Activated naive CD4-positive, alpha-beta T cell treated with anti-CD3 and anti-CD28 coated beads, Interleukin-2, amount 10 ng/mL, durations not matched to agents 7 days and 5 days (primary cell): ENCODE measurements around the gene ENTREP1.
"Not testable (repeated sequence)": the region's sequence is repeated elsewhere in the genome, so short reads cannot be mapped to it uniquely, and the experiment has no call there.

Experiments
- CTCF ChIA-PET: fragments of 350-600 bp; sonication (Branson Sonifier 250); formaldehyde crosslinking; loops from one replicate; lab custom pipeline; 2021; ENCODE audit warnings: antibody characterized with exemption; lab: Charles Lee
- DNase-seq: peaks from one replicate; pipeline ENCODE4 v3.0.0-alpha.2; 2020
- H3K27ac Mint-ChIP-seq: one replicate; pipeline ENCODE4 v1.8.0; 2021; ENCODE audit warnings: mild to moderate bottlenecking, moderate library complexity, mixed read lengths
- H3K27me3 Mint-ChIP-seq: one replicate; pipeline ENCODE4 v1.8.0; 2021; ENCODE audit warnings: mild to moderate bottlenecking, mixed read lengths
- H3K36me3 Mint-ChIP-seq: one replicate; pipeline ENCODE4 v1.8.0; 2021; ENCODE audit warnings: mixed read lengths
- H3K4me1 Mint-ChIP-seq: one replicate; pipeline ENCODE4 v1.8.0; 2021; ENCODE audit warnings: mixed read lengths
- H3K4me3 Mint-ChIP-seq: one replicate; pipeline ENCODE4 v1.8.0; 2021; ENCODE audit warnings: mild to moderate bottlenecking, moderate library complexity, mixed read lengths
- H3K9me3 Mint-ChIP-seq: one replicate; pipeline ENCODE4 v1.8.0; 2021; ENCODE audit warnings: mixed read lengths

Gene ENTREP1

GRCh38 chr9:69392826-69393225 lies 67.8 kb downstream of the ENTREP1 start:
- no peak overlapping the region for H3K27ac Mint-ChIP-seq
- CTCF ChIA-PET, result interaction anchor here (1.1 kb wide), 1 partner anchor 29 kb away, joined by 4 read pairs; no protein-coding TSS in a partner anchor
- peaks cover 21% of the 10 kb centered on the region for H3K27me3 Mint-ChIP-seq
- no peak for DNase-seq
- H3K36me3 Mint-ChIP-seq, result no peaks in the 10 kb centered on the region
- no peak overlapping the region for H3K4me3 Mint-ChIP-seq
- H3K4me1 Mint-ChIP-seq, result no peaks in the 10 kb centered on the region
- H3K9me3 Mint-ChIP-seq, result no peaks in the 10 kb centered on the region

GRCh38 chr9:69393425-69393824 lies 68.4 kb downstream of the ENTREP1 start:
- DNase-seq, result no peak
- Mint-ChIP-seq H3K36me3 (no peaks in the 10 kb centered on the region), H3K4me1 (no peaks in the 10 kb centered on the region), H3K27ac (no peak overlapping the region), H3K27me3 (peaks cover 17% of the 10 kb centered on the region), H3K4me3 (no peak overlapping the region), H3K9me3 (no peaks in the 10 kb centered on the region)
- CTCF ChIA-PET, result interaction anchor here (1.1 kb wide), 1 partner anchor 28 kb away, joined by 4 read pairs; no protein-coding TSS in a partner anchor

GRCh38 chr9:69395718-69396117 lies 70.7 kb downstream of the ENTREP1 start:
- Mint-ChIP-seq H3K36me3 (no peaks in the 10 kb centered on the region), H3K27ac (no peak overlapping the region), H3K27me3 (peaks cover 8% of the 10 kb centered on the region), H3K4me3 (no peak overlapping the region), H3K9me3 (no peaks in the 10 kb centered on the region), H3K4me1 (no peaks in the 10 kb centered on the region)
- no peak for DNase-seq
- CTCF ChIA-PET, result no interaction called here

- Mint-ChIP-seq H3K9me3 (no peaks in the 10 kb centered on the region), H3K4me1 (no peaks in the 10 kb centered on the region), H3K27me3 (peaks cover 8% of the 10 kb centered on the region), H3K27ac (no peak overlapping the region), H3K4me3 (no peak overlapping the region), H3K36me3 (no peaks in the 10 kb centered on the region)
- DNase-seq, result no peak
- CTCF ChIA-PET, result no interaction called here
Measured at GRCh38 chr9:69396759-69397158, 71.7 kb downstream of the ENTREP1 start.

- Mint-ChIP-seq H3K9me3 (no peaks in the 10 kb centered on the region), H3K36me3 (no peaks in the 10 kb centered on the region), H3K4me3 (no peak overlapping the region), H3K4me1 (no peaks in the 10 kb centered on the region), H3K27ac (no peak overlapping the region), H3K27me3 (peaks cover 4% of the 10 kb centered on the region)
- CTCF ChIA-PET, result no interaction called here
- no peak for DNase-seq
Measured at GRCh38 chr9:69397384-69398214, 72.6 kb downstream of the ENTREP1 start.

GRCh38 chr9:69400470-69400869 lies 75.5 kb downstream of the ENTREP1 start:
- CTCF ChIA-PET, result interaction anchor here (1.0 kb wide), 1 partner anchor 14 kb away, joined by 3 read pairs; no protein-coding TSS in a partner anchor
- H3K27ac Mint-ChIP-seq, result no peak overlapping the region

GRCh38 chr9:69409936-69410335 lies 84.9 kb downstream of the ENTREP1 start:
- H3K27ac Mint-ChIP-seq, H3K36me3 Mint-ChIP-seq, DNase-seq, H3K9me3 Mint-ChIP-seq, H3K4me3 Mint-ChIP-seq, H3K4me1 Mint-ChIP-seq, CTCF ChIA-PET: not testable (repeated sequence)
- H3K27me3 Mint-ChIP-seq, result peaks cover 19% of the 10 kb centered on the region

More at GRCh38 chr9:69400470-69400869, 75.5 kb downstream of the ENTREP1 start:
- Mint-ChIP-seq H3K27me3 (peaks cover 9% of the 10 kb centered on the region), H3K36me3 (no peaks in the 10 kb centered on the region), H3K9me3 (no peaks in the 10 kb centered on the region), H3K4me3 (no peak overlapping the region), H3K4me1 (no peaks in the 10 kb centered on the region)
- no peak for DNase-seq

GRCh38 chr9:69411246-69411645 lies 86.2 kb downstream of the ENTREP1 start:
- no peak for DNase-seq
- CTCF ChIA-PET, result no interaction called here
- no peaks in the 10 kb centered on the region for H3K9me3 Mint-ChIP-seq
- no peaks in the 10 kb centered on the region for H3K36me3 Mint-ChIP-seq
- no peak overlapping the region for H3K4me3 Mint-ChIP-seq
- H3K4me1 Mint-ChIP-seq, result no peaks in the 10 kb centered on the region
- H3K27me3 Mint-ChIP-seq, result peaks cover 19% of the 10 kb centered on the region
- no peak overlapping the region for H3K27ac Mint-ChIP-seq

GRCh38 chr9:69411931-69412740 lies 87.1 kb downstream of the ENTREP1 start:
- H3K4me1 Mint-ChIP-seq, result no peaks in the 10 kb centered on the region
- CTCF ChIA-PET, result no interaction called here

GRCh38 chr9:69412741-69413150 lies 87.7 kb downstream of the ENTREP1 start:
- no peak overlapping the region for H3K27ac Mint-ChIP-seq
- no peaks in the 10 kb centered on the region for H3K9me3 Mint-ChIP-seq
- CTCF ChIA-PET, result no interaction called here
- H3K4me1 Mint-ChIP-seq, result no peaks in the 10 kb centered on the region
- no peak overlapping the region for H3K4me3 Mint-ChIP-seq
- H3K36me3 Mint-ChIP-seq, result no peaks in the 10 kb centered on the region
- peaks cover 19% of the 10 kb centered on the region for H3K27me3 Mint-ChIP-seq
- DNase-seq, result no peak

More at GRCh38 chr9:69411931-69412740, 87.1 kb downstream of the ENTREP1 start:
- Mint-ChIP-seq H3K4me3 (no peak overlapping the region), H3K9me3 (no peaks in the 10 kb centered on the region), H3K27me3 (peaks cover 19% of the 10 kb centered on the region), H3K27ac (no peak overlapping the region), H3K36me3 (no peaks in the 10 kb centered on the region)
- DNase-seq, result no peak

GRCh38 chr9:69420611-69421270 lies 95.7 kb downstream of the ENTREP1 start:
- H3K4me1 Mint-ChIP-seq, result no peaks in the 10 kb centered on the region
- CTCF ChIA-PET, result interaction anchor here (0.7 to 5.0 kb wide), 12 partner anchors 13 to 690 kb away, joined by 3 to 67 read pairs (median 6); partner anchors contain the start of gene APBA1
- no peak overlapping the region for H3K4me3 Mint-ChIP-seq
- H3K9me3 Mint-ChIP-seq, result no peaks in the 10 kb centered on the region
- no peak for DNase-seq
- H3K27me3 Mint-ChIP-seq, result peaks cover 15% of the 10 kb centered on the region
- no peak overlapping the region for H3K27ac Mint-ChIP-seq
- no peaks in the 10 kb centered on the region for H3K36me3 Mint-ChIP-seq

- Mint-ChIP-seq H3K4me1 (no peaks in the 10 kb centered on the region), H3K27ac (no peak overlapping the region), H3K9me3 (no peaks in the 10 kb centered on the region), H3K36me3 (no peaks in the 10 kb centered on the region), H3K4me3 (no peak overlapping the region), H3K27me3 (peaks cover 15% of the 10 kb centered on the region)
- peak; percentile 56 for DNase-seq
- CTCF ChIA-PET, result interaction anchor here (0.8 to 5.0 kb wide), 25 partner anchors 12 to 689 kb away, joined by 3 to 67 read pairs (median 4); partner anchors contain the start of gene APBA1
Measured at GRCh38 chr9:69421908-69422801, 97.1 kb downstream of the ENTREP1 start.

- H3K27ac Mint-ChIP-seq, result no peak overlapping the region
- H3K9me3 Mint-ChIP-seq, result no peaks in the 10 kb centered on the region
- CTCF ChIA-PET, result interaction anchor here (0.5 to 1.2 kb wide), 4 partner anchors 37 to 369 kb away, joined by 3 to 5 read pairs (median 3); no protein-coding TSS in a partner anchor
- no peak overlapping the region for H3K4me3 Mint-ChIP-seq
- no peaks in the 10 kb centered on the region for H3K36me3 Mint-ChIP-seq
- DNase-seq, result no peak
- H3K4me1 Mint-ChIP-seq, result no peaks in the 10 kb centered on the region
- H3K27me3 Mint-ChIP-seq, result peaks cover 10% of the 10 kb centered on the region
Measured at GRCh38 chr9:69425136-69425801, 100.3 kb downstream of the ENTREP1 start.
